NCI-H2227 treated with DMSO at 0.1 percent for 48 hours (cell line): Measurements from ENCODE around the gene PSMD10.

Experiments used
- DNase-seq: peaks from one replicate; lab custom pipeline; 2025; lab: John Stamatoyannopoulos, UW

Gene PSMD10, protein sequence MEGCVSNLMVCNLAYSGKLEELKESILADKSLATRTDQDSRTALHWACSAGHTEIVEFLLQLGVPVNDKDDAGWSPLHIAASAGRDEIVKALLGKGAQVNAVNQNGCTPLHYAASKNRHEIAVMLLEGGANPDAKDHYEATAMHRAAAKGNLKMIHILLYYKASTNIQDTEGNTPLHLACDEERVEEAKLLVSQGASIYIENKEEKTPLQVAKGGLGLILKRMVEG

DNA sequence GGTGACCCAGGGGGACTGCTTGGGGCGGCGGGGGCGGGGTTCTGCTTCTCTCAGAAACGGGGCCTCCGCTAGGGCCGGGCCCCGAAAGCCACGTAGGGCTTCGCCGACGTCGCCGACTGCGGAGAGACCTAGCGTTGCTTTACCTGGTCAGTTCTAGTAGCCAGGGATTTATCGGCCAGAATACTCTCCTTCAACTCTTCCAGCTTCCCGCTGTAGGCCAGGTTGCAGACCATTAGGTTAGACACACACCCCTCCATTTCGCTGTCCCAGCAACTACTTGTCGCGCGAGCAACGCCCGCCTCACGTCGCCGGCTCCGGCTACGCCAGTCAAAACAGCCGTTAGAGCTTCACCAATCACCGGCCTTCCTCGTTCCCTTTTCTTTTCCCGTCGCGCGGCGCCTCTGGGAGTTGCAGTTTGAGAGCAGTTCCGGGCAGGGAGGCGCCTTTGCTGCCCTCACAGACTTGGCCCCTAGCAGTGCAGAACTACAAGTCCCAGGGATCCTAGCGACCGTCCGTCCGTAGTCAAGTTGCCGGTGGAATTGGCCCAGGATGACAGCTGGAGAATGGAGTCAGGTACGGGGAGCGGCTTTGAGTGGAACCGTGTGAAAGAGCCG, at the start of gene PSMD10, which contains the start of gene ATG4A:
Gene PSMD10, minus strand, starts transcription at position 279 of the 614 bp plus-strand sequence. Its CDS starts 22 bp downstream, at position 257.
Gene ATG4A, plus strand, starts transcription at position 515 of the 614 bp plus-strand sequence. Its CDS starts 49 bp downstream, at position 564.
- DNase-seq: peak; percentile 98

DNA sequence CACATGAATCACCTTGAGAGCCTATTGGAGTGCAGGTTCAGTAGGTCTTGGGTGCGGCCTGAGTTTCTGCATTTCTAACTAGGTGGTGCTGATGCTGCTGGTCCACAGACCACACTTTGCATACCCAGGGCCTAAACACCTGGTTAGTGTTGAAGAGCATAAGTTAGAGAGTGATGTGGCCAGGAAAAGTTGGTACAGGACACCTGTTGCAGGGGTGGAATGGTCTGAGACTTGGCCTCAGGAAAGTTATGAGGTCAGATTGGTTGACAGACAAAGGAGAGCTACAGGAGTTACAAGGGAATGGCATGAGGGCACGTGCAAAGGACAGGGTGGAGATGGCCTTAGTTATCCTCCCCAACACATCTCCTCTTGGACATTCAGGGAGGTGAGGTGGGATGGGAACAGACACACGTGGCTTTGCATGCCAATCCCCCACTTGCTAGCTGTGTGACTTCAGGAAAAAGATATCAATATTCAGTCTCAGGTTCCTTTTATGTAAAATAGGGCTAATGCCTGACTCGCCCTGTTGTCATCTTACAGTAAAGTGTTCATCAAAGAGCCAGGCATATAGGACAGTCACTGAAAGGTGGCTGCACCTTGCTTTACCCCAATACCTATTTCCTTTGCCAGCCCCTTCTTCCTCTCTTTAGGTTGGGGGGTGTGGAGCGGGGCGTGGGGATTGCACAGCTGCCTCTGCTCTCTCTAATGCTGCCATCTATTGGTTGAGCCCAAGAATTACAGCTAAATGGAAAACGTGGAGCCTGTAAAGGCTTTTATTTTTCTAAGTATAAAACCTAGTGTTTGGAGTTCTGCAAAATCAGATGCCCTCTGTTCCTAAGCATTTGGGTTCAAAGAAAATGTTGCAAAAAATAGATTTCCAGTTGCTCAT, 47.7 kb upstream of the PSMD10 start:
- no peak for DNase-seq

DNA sequence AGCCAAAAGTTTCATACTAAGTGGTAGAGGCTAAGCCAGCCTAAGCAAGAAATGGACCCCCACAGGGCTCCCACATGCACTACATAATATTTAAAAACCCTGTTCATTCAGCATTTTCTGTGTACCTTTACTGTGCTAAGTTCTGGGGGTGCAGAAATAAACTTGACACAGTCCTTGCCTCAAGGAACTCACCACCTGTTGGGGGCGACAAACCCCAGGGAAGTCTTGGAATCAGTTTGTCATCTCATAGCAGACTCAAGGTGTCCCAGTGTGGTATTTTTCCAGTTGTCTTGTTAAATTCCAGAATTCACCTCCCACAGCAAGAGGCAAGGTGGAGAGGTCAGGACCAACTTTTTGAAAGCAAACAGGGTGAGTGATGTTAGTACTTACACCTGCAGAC, 43.4 kb upstream of the PSMD10 start:
- no peak for DNase-seq

DNA sequence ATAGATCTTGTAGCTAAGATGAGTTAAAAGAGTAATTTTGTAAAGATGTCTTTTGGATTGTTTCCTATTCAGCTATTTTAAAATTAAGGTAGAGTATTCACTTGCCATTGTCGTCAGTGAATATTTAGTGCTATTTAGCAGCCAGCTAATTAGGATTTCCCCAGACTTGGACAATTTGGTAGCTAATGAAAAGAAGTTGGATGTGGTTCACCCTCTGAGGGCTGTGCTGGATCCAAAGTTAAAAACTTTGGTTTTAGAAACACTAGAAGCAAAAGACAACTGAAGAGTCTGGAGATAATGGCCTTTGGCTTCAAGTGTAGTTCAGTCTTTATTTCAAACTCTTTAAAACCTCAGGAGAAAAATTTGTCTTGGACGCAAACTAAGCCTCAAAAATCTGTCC, 41.5 kb upstream of the PSMD10 start:
- DNase-seq: no peak

DNA sequence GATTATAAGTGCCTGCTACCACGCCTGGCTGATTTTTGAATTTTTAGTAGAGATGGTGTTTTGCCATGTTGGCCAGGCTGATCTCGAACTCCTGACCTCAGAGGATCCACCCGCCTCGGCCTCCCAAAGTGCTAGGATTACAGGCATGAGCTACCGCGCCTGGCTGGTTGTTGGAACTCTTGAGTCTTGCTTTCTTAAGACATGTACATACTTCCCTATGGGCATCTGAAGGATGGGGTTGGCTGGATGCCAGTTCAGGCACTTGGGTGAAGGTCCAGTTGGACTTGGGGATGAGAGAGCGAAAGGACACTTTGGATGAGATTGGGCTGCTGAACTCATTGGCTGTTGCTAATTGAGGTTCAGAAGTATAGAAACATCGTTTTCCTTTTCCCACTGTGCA, 40.7 kb upstream of the PSMD10 start:
- no peak for DNase-seq

DNA sequence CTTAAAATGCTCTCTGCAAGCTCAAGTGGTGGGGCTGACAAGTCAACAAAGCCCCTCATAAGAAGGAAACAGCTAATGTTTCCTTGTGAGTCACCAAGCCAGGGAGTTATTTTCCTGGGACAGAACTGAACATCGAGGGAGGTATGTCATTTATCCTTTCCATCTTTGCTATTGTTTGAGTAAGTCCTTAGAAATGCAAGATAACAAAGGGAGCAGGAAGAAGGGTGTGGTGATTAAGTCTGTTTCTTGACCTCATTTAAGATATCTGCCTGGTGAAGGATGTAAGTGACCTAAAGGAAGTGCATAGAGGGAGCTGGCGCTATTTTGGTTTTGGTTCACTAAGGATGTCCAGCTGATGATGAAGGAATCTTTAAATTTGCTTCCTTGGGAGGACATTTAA, 40.1 kb upstream of the PSMD10 start:
- no peak for DNase-seq

DNA sequence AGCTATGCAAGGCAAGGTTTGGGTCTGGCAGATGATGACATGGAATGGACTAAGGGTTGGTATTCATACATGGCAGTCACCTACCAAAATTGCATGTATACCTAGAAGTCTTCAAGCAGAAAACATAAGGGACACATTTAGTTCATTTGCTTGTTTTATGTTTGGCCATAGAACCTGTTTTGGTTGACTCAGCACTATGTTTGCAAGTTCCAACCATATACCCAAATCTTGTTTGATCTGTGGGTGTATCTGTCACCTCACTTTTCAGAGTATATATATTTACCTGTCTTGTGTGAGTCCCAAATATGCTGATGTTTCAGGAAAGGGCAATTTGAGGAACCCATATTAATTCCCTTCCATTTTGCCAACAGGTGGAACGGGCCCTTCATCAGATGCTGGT, 39.5 kb upstream of the PSMD10 start:
- no peak for DNase-seq

DNA sequence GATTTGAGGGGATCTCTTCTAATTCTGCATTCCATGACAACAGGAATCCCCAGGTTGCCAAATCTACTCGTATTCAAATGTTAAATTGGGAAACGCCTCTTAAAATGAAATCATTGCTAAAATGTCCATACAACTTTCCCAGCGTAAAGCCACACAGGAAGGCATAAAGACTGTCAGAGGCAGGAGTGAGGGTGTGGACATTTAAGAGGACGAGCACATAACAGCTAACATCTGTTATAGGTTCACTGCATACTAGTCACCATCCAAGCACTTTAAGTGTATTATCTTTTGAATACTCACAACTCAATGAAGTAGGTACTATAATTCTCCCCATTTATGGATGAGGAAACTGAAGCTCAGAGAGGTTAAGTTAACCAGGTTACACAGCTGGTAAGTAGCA, 35.8 kb upstream of the PSMD10 start:
- no peak for DNase-seq

DNA sequence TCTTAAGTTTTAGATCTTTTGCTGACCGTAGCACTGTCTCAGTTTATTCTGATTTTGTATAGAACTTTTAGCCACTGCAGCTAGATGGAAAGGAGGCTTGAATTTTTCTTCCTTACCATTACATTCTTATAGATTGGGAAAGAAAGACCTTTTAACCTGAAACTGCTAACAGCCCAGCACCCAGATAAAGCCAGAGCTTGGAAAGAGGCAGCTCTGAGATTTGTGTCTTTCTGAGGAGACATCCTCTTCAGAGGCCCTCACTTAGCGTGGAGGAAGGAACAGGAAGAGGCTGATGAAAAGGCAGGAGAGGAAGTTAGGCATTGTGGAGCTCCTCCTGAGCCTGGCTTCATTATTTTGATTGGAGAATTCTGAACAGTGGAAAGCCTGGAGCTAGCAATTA, 35.3 kb upstream of the PSMD10 start:
- DNase-seq: no peak

DNA sequence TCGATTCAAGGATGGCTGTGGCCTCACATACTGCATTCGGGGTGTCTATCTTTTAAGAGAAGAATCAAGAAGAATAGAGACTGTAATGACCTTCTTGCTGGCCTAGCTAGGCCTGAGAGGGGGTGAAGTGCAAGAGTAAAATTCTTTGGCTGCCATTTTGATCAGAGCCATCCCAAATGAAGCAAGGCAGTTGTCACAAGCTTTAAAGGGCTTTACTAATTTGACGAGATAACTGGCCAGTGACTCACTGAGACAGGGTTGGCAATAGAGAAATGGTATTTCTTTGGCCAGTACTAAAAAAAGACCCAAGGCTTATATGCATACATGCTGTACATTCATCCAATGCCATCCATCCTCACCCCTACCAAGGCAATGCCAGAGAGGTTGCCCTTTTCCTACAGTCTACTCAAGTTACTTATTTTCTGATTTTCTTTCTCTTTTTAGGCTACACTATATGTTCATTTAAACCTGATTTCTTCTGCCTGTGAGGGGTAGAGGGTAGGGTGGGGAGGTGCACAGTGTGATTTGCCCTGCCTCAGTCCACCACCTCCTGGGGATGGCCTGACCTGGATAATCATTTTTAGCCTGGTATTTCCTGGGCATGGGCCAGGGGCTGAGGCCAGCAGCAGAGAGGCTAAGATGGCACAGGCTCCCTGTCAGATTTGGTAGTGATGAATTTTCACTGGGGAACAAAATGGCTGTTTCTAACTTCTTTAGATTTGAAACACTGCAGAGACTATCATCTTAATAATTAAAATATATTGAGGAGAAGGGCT, 32.4 kb upstream of the PSMD10 start:
- no peak for DNase-seq

DNA sequence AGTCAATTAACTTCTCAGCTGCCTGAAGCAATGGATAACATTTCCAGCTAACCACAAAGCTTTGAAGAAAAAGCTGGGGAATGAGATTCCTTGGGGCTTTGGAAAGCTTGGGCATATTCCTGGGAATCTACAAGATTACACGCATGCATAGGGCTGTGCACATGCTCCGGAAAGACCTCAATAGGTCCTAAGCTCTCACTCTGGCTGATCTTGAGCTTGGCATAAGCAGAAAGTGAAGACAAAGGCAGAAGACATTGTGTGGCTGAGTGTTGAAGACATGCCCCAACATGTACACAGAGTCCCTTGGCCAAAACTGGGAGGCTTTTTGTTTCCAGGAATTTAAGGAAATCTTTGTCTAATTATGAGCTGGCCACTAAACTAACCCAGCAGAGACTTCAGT, 31.4 kb upstream of the PSMD10 start:
- no peak for DNase-seq

DNA sequence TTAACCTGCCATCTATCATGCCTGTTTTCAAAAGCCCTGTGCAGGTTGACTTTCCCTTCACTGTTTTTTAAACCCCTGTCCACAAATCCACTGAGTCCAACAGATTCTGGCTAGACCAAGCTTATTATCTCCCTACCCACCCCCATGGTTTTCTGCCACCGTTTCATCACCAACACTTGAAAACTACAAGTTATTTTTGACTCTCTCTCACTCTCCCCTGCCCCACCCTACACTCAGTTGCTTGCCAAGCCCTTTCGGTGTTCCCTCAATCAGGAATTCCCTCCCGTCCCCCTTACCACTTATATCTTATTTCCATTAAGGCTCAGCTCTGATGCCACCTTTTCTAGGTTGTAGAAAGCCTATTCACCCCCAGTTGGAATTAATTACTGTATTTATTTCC, 29.9 kb upstream of the PSMD10 start:
- DNase-seq: no peak

DNA sequence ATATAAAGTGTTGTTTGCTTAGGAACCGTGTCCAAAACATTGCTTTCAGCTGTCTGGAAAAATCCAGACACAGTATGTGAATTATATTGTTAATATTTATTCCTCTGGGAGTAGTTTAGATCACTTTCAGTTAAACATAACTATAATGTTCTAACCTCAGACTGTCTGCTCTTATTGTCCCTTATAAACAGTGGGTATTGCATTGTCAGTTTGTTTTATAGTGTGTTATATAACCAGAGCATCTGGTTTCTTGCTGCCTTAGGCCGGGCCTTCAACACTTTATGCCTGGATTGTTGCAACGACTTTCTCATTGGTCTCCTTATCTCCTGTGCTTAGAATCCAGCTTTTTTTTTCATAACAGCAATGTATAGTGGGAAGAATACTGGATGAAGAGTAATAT, 26.6 kb upstream of the PSMD10 start:
- DNase-seq: no peak

DNA sequence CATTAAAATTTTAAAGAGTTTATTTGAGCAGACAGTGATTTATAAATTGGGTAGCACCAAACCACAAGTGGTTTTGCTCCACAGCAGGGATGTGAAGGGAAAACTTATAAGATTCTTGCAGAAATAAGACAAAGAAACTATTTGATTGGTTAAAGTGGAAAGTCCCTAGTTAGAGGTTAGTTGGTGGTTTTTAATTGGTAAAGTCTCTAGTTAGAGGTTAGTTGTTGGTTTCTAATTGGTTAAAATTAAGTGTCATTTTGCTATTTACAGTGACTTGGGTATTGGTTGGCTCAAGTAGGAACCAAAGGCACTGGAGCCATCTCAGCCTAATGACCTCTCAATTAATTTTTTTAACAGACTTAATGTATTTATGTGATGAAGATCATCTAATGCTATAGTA, 23.2 kb upstream of the PSMD10 start:
- DNase-seq: no peak

DNA sequence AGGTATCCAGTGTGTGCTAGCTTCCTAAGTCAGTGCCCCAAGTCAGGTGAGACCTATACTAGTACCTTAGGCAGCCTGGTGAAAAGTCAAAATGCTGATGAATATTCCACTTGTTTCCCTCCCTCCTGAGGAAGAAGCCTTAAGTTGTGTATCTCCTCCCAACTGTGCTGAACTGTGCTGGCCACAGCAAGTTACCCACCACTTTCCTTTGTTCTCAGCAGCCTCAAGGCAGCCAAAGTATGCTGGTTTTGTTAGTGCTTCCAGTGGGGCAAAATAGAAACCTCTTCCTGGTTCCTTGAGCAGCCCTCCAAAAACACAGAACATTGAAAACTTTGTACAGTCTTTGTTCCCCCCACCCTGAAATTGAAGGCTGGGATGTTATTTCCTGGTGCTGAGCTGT, 14.1 kb upstream of the PSMD10 start:
- no peak for DNase-seq

DNA sequence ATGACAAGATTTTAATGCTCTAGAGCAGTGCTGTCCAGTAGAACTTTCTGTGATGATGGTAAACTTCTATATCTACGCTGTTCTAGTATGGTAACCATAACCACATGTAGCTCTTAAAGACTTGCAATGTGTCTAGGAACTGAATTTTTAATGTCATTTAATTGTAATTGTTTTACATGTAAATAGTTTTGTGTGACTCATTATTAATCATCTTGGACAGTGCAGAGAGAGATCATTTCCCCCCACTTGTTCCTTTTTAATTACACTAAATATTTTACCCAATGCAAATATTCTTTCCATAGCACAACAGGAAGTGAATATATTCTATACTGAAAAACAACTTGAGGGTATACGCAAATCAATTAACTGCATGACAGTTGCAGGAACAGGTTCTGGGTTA, 6.0 kb upstream of the PSMD10 start:
- no peak for DNase-seq

DNA sequence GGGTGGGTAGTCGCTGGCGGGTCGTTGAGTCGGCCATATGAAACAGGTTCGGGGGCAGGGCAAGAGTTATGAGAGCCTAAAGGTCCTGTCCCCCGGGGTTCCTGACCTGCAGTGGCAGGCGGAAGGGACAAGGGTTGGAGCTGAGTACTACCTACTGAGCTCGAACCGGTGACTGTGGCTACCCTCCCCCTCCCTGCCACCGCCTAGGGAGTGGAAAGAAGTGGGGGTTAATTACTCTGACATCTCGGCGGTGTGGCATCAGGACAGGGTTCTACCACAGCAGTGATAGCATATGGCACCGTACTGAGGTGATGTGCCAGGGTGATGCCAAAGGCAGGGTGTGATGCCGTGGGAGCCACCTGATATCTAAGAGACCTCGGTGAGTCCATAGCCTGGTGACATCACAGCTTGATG, 543 bp upstream of the PSMD10 start:
- no peak for DNase-seq

DNA sequence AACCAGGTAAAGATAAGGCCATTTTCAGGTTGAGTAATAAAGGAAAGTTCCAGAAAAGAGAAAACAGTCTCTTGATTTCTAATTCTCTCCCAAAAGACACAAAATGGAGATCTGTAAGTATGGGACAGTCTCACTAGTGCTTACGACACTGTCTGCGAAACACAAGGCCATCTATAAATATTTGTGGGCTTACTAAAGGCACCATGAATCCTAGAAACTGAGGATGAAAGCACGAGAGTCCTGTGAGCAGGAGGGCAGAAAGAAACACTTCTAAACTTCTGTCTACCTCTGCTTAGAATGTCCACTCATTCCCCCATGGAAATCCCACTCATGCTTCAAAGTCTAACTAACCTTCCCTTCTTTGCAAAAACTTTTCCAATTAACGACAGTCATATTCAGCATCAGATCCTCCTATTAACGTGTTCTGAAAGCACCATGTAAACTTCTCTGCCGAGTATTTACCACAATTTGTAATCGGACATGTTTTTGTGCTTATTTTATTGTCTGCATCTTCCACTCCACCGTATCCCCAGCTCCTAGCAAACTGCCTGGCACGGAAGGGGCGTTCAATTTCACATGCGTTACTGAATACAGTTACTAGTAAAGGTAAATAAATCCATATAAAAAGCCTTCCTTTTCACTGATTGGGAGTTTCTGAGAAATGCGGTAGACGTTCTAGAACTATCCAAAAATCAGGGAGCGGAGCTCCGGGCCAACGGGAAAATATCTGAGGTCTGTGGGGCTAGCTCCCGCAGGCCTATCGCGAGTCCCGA, 665 bp downstream of the PSMD10 start:
- no peak for DNase-seq

DNA sequence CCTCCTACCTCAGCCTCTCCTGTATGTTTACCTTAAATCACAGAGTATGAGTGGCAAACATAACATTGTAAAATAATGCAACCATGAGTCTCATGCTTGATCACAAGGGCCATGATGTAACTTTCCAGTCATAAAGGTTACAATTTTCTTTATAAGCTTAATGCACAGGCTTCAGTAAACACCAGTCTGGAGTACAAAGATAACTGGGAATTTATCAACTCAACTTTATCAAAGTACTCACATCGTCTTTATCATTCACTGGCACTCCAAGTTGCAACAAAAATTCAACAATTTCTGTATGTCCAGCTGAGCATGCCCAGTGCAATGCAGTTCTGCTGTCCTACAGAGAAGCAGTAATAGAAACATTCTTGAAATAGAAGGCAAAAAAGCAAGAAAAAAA, 2.8 kb downstream of the PSMD10 start:
- no peak for DNase-seq

DNA sequence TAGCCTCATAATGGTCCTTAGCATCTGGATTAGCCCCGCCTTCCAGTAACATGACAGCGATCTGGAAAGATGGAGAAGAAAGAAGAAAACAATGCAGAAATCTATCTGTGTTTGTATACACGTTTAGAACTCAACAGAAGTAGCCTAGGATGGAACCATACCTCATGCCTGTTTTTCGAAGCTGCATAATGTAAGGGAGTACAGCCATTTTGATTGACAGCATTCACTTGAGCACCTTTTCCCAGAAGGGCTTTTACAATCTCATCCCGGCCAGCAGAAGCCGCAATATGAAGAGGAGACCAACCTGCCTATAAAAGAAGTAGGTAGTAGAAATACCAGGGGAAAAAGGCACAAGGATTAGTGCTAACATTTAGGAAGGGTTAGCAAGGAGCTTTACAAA, 3.5 kb downstream of the PSMD10 start:
- no peak for DNase-seq

DNA sequence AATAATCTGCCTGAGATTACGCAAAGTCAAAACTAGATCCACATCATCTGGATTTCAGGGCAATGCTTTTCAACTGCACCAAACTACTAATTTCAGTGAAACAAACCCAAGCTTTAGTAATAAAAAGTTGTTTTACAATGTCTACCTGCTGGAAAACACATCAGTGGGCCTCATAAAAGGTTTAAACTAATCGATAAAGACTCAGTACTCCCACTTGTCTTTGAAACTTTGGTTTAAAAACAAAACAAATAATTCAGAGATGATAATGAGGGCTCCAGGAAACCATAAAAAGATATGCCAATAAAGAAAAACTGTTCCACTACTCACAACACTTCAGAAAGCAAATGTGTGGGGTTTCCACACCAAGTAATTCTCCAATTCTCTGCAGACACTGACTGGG, 10.2 kb downstream of the PSMD10 start:
- DNase-seq: no peak

DNA sequence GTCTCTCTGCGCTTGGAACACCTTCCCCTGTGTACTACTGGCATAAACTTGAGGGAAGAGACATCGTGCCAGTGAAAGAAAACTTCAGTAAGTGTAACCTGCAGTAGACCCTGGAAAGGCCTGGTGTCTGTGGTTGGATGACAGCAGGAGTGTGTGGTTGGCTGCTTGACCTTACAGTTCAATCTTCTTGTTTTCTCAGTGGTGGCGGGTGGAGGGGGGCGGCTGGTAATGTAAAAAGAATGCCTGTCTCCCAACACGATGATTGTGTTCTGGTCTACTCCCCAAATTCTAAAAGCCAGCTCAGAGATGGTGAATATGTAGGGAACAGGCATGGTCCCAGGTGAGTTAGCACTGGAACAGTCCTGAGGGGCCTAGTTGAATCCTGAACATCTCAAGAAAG, 18.6 kb downstream of the PSMD10 start:
- no peak for DNase-seq
